ENCODE data around the gene TNNT3.

The TNNT3 gene

DNA sequence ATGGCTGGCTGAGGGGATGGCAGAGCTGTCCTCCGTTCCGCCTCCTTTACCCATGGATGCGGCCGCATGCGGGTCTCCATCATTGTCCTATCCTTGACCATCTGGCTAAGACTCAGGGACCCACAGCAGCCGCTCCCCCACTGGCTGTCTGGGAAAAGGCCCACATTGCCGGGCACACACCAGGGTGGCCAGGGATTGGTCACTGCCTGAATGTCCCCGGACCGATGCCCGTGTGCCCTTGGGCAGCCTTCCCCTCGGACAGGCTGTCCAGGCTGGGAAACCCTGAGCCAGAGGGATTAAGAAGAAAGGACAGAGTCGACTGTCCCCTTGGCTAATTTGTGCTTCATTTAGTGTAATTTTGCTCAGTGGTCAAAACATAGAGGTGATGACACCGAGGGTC lies 55.7 kb downstream of the TNNT3 start:
- Histone ChIP-seq H3K36me3 (replicated peaks) (no peaks in the 10 kb centered on the region), H3K27ac (no peak overlapping the region), H3K4me3 (ENCODE audit: low read depth, low read length) (no peak overlapping the region), H3K27me3 (replicated peaks) (no peaks in the 10 kb centered on the region)
- DNase-seq = no peak
- TF ChIP-seq, protein P1, sequence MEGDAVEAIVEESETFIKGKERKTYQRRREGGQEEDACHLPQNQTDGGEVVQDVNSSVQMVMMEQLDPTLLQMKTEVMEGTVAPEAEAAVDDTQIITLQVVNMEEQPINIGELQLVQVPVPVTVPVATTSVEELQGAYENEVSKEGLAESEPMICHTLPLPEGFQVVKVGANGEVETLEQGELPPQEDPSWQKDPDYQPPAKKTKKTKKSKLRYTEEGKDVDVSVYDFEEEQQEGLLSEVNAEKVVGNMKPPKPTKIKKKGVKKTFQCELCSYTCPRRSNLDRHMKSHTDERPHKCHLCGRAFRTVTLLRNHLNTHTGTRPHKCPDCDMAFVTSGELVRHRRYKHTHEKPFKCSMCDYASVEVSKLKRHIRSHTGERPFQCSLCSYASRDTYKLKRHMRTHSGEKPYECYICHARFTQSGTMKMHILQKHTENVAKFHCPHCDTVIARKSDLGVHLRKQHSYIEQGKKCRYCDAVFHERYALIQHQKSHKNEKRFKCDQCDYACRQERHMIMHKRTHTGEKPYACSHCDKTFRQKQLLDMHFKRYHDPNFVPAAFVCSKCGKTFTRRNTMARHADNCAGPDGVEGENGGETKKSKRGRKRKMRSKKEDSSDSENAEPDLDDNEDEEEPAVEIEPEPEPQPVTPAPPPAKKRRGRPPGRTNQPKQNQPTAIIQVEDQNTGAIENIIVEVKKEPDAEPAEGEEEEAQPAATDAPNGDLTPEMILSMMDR (IDR thresholded peaks at IDR 0.05; ENCODE audit: low read depth, low read length, missing control alignments) = no peak
- in situ Hi-C loops (cut with HindIII; ENCODE audit: low pct_ligation_motif_present, low sequenced_read_pairs) = no loop called here

DNA sequence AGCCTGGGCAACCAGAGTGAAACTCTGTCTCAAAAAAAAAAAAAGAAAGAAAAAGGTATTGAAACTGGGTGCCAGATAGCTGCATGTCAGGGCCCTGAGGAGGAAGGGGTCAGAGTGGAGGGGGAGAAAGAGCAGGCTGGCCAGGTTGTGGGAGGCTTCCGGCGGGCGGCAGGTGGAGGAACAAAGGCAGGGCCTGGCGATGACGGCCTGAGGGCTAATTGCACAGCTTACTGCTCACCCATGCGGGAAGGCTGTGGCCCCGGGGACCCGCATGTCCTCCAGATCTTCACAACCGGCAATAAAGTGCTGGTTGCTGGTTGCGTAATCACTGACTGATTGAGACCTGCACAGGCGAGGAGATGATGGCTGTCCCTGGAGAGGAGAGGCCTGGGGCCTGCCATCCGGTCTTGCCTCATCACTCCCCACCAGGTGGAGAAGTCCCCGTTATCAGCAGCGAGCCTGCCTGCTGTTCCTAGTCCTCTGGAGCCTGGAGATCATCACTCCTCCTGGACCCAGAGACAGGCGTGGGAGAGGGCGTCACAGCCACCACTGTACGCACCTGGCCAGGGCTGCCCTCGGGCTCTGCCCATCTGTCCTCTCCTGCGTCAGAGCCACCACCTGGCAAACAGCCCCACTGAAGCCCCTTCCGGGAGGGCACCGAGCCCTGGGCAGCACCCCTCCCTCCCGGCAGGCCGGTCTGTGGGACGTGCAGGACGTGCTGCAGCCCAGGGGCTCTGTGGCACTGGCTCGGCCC lies 59.4 kb downstream of the TNNT3 start:
- Histone ChIP-seq H3K36me3 (replicated peaks) (no peaks in the 10 kb centered on the region), H3K27me3 (replicated peaks) (no peaks in the 10 kb centered on the region), H3K4me3 (ENCODE audit: low read depth, low read length) (no peak overlapping the region), H3K27ac (no peak overlapping the region)
- no peak for DNase-seq
- TF ChIP-seq, protein P1 (IDR thresholded peaks at IDR 0.05; ENCODE audit: low read depth, low read length, missing control alignments) = no peak
- in situ Hi-C loops (cut with HindIII; ENCODE audit: low pct_ligation_motif_present, low sequenced_read_pairs) = no loop called here

DNA sequence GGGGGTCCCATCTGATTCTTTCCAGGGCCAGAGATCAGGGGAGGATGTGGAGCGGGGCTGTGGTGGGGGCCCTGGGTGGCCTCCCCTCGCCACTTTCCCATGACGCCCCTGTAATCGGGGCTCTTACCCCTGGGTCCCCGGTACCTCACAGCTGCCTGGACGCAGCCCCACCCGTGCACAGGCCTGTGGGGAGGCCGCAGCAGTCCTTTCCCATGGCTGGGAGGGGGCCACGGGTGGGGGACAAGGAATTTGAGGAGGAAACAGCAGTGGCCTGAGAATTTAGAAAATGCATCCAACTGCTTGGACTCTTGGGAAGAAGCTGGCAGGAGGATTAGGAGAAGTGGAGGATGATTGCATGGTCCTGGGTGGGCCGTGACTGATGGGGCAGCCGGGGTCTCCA lies 60.1 kb downstream of the TNNT3 start:
- TF ChIP-seq, protein P1 (IDR thresholded peaks at IDR 0.05; ENCODE audit: low read depth, low read length, missing control alignments) = no peak
- Histone ChIP-seq H3K27me3 (replicated peaks) (no peaks in the 10 kb centered on the region), H3K36me3 (replicated peaks) (no peaks in the 10 kb centered on the region), H3K27ac (no peak overlapping the region), H3K4me3 (ENCODE audit: low read depth, low read length) (no peak overlapping the region)
- in situ Hi-C loops (cut with HindIII; ENCODE audit: low pct_ligation_motif_present, low sequenced_read_pairs) = no loop called here
- no peak for DNase-seq

DNA sequence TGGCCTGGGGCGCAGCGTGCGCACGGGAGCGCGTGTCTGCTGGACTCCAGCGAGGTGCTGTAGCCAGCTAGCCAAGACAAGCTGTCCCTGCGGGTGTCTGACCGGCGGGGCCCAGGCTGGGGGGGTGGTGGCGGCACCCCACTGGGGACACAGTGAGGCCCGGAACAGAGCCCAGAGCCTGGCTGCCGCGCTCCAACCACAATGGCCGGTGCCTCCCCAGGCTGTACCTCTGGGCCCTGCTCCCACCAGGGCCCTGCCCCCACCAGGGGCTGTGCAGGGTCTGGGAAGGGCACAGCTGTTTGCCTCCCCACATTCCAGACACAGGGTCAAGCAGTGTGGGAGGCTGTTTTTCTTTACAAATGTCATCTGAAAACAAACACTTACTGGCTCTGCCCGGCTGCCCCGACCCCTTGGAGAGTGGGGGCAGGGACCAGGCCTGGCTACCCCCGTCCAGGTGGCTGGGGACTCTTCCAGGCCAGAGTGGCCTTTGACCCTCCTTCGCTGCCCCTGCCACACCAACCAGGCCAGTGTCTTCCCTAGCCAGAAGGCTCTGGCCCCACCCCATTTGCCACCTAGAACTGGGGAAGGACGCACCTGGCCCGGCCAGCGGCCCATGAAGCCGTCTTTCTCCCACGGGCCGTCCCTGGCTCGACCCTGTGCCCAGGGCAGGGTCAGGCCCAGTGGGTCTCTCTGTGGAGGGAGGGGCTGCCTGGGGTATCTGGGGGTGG lies 63.5 kb downstream of the TNNT3 start:
- no peaks in the 10 kb centered on the region for H3K36me3 ChIP-seq (replicated peaks)
- H3K27ac ChIP-seq = no peak overlapping the region
- no peak overlapping the region for H3K4me3 ChIP-seq (ENCODE audit: low read depth, low read length)
- no peaks in the 10 kb centered on the region for H3K27me3 ChIP-seq (replicated peaks)
- no peak for DNase-seq
- TF ChIP-seq, protein P1 (IDR thresholded peaks at IDR 0.05; ENCODE audit: low read depth, low read length, missing control alignments) = no peak
- in situ Hi-C loops (cut with HindIII; ENCODE audit: low pct_ligation_motif_present, low sequenced_read_pairs) = no loop called here

DNA sequence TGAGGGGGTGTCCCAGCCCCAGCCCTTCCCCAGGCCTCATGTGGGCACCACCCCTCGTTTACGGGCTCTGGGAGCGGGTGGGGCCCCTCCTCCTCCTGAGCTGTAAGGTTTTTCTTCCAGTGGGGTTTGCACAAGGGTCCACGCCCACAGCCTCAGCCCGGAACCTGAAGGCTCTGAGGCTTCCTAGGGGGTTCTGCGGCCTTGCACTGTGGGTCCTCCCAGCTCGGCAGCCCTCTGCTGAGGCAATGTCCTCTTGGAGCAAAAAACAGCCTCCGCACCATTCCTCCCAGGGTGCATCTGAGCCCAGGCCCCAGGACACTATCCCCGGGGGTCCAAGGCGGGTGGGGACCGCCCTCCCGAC lies 64.1 kb downstream of the TNNT3 start:
- TF ChIP-seq, protein P1 (IDR thresholded peaks at IDR 0.05; ENCODE audit: low read depth, low read length, missing control alignments) = no peak
- in situ Hi-C loops (cut with HindIII; ENCODE audit: low pct_ligation_motif_present, low sequenced_read_pairs) = no loop called here
- Histone ChIP-seq H3K27ac (no peak overlapping the region), H3K36me3 (replicated peaks) (no peaks in the 10 kb centered on the region), H3K4me3 (ENCODE audit: low read depth, low read length) (no peak overlapping the region), H3K27me3 (replicated peaks) (no peaks in the 10 kb centered on the region)
- DNase-seq = no peak

All from brain microvascular endothelial cell (primary cell).